Activated T-helper 1 cell treated with Interleukin-2 at 50 U/mL for 16 hours (primary cell): ENCODE measurements around the gene TPM1.
"Not testable (repeated sequence)": the region's sequence is repeated elsewhere in the genome, so short reads cannot be mapped to it uniquely, and the experiment has no call there.

Source experiments
- DNase-seq: peaks from one replicate; pipeline ENCODE4 v3.0.0-alpha.2; 2020; ENCODE audit warnings: low read depth

The TPM1 gene

DNA sequence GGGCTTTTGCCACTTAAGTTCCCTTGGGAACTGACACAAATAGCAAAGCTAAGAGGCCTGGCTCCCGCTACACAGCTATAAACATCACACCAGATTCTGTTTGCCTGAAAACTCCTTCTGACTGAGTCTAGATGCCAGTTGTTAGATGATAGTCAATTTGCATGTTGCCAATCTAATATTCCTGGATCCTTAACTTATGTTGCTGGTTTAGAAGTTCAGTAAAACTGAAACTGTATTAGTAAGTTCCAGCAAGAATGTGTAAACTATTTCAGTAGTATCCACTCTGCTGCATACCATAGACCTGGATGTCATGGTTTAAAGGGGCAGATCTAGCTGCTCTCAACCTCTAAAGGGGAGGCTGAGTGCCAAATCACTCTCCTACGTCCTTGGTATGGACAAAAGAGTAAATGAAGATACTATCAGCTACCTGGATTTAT is 52.0 kb downstream of the TPM1 start:
- no peak for DNase-seq

DNA sequence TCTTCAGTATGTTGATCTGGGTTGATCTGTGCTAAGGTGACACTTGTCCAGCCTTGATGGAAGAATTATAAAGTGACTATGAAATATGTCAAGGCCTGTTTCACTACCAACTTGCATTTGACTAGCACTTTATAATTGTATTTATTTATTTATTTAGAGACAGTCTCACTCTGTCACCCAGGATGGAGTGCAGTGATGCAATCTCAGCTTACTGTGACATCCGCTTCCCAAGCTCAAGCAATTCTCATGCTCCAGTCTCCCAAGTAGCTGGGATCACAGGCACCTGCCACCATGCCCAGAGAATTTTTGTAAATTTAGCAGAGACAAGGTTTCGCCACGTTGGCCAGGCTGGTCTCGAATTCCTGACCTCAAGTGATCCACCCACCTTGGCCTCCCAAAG is 53.6 kb downstream of the TPM1 start:
- no peak for DNase-seq

DNA sequence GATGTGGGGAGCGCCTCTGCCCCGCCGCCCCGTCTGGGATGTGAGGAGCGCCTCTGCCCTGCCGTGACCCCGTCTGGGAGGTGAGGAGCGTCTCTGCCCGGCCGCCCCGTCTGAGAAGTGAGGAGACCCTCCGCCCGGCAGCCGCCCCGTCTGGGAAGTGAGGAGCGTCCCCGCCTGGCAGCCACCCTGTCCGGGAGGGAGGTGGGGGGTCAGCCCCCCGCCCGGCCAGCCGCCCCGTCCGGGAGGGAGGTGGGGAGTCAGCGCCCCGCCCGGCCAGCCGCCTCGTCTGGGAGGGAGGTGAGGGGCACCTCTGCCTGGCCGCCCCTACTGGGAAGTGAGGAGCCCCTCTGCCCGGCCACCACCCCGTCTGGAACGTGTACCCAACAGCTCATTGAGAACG is 56.4 kb downstream of the TPM1 start:
- DNase-seq: not testable (repeated sequence)

DNA sequence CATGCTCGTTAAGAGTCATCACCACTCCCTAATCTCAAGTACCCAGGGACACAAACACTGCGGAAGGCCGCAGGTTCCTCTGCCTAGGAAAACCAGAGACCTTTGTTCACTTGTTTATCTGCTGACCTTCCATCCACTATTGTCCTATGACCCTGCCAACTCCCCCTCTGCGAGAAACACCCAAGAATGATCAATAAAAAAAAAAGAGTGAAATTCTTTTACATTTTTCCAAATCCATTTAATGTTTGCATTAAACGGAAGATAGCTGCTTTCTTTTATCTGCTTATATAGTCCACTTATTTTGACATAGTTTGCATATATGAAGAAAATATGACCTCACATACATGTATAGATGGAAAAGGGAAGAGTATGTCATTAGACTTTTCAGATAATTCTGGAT is 57.0 kb downstream of the TPM1 start:
- DNase-seq: not testable (repeated sequence)

DNA sequence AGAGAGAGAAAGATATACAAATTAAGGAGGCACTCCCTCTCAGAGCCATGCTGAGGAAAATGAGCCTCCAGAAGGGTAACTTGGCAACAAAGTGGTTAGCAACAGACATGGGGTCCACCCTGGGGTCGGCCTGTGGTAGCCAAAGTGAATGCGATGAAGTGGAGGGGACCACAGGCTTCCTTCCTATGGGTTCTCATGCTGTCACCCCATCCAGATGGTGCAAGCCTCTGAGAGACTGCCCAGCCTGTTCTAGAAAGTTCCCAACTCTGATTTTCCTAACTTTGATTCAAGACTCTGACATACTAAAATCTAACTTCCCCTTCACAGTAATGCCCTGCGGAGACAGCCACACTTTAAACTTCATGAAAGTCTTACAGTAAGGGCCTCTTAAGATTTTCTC is 60.9 kb downstream of the TPM1 start:
- no peak for DNase-seq

DNA sequence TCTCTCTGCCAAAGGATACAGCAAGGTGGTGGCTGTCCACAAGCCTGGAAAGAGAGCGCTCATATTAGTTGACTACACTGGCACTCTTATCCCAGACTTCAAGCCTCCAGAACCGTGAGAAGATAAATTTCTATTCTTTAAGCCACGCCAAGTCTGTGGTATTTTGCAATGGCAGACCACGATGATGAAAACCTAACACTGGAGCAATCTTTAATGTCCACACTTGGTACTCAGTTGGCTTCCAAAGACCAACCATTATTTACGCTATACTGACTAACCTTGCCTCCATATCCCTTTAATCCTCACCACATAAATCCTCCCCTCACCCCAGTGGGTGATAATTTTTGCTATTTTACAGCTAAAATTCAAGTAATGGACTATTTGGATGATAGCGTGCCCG is 62.2 kb downstream of the TPM1 start:
- DNase-seq: no peak

DNA sequence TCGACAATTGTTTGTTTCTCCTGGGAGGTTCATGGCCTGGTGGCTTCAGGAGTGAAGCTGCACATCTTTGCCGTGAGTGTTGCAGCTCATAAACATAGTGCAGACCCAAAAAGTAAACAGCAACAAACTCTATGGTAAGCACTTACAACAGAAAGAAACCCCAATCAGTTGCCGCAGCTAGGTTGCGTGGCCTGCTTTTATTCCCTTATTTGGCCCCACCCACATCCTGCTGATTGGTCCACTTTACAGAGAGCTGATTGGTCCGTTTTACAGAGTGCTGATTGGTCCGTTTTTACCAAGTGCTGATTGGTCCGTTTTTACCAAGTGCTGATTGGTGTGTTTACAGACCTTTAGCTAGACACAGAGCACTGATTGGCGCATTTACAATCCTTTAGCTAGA is 62.8 kb downstream of the TPM1 start:
- not testable (repeated sequence) for DNase-seq

DNA sequence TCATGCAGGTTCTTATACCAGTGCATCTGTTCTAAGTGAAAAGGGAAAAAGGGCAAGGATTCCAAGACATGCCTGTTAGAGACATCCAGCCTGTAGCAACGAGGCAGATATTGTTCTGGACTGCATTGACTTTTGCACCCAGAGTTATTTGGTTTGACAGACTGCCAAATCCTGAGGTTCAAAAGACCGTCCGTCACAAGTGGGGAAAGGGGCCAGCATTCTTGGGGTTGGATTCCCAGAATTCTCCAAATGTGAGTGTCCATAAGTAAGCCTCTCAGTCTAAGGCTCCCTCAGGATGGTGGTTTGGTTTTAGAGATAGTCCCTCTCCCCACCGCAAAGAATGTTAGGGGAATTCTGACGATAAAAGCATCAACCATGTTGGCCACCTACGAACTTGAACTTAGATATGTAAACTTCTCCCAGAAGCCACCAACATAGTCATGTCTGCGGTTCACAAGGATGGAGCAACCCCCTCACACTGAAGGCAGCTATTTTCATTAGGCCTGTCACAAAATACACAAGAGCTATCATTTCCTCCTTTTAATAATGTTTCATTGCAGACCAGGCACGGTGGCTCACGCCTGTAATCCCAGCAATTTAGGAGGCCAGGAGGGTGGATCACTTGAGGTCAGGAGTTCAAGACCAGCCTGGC is 65.5 kb downstream of the TPM1 start:
- DNase-seq: no peak

DNA sequence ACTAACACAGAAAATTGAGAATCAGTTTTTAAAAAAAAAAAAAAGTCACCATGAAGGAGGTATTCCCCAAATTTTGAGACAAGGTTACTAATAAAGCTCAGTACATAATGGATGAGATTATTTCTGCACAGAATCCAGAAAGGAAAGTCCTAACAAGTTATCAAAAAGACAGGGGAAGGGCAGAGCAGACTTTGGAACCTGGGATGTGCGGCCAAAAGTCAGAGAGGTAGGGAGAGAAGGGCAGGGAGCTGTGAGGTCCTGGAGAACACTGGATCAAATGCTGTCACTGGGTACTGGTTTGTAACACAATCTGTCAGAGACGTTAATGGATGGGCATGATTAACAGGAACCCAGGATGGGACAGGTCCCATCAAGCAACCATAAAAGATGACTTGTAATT is 67.0 kb downstream of the TPM1 start:
- no peak for DNase-seq

DNA sequence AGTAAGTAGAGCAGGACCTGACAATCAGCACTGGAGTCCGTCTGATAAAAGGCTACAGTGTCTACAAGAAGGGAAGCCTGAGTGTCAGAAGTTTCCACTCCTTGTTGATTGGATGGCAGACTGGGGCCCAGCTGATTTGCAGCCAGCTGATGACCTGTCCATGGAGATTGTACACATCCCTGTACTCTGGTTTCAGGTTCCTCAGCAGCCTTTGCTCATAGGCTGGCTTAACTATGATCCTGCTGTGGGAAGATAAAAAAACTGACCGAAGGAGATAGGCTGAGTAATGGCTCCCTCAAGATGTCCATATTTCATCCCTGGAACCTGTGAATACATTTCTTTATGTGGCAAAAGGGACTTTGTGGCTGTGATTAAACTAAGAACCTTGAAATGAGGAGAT is 67.4 kb downstream of the TPM1 start:
- DNase-seq: no peak

DNA sequence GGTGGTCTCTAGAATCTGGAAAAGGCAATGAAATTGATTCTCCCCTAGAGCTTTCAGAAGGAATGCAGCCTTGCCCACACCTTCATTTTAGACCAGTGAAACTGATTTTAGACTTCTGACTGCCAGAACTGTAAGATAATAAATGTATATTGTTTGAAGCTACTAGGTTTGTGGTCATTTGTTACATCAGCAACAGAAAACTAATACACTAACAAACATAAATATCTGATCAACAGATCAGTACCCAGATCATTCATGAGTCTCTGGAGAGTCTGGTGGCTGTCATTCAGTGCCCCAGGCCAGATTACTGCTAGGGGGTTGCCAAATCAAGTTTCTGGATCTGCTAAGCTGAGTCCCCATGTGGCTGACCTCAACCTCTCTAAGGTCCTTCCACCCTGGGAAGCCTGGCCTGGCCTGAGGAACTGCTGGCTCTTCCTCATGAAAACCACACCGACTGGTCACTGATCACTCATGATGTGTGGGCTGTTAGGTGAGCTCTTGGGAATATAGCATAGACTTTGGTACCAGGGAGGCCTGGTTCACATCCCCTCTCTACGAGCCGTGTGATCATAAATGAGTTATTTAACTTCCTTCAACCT is 68.0 kb downstream of the TPM1 start:
- no peak for DNase-seq

DNA sequence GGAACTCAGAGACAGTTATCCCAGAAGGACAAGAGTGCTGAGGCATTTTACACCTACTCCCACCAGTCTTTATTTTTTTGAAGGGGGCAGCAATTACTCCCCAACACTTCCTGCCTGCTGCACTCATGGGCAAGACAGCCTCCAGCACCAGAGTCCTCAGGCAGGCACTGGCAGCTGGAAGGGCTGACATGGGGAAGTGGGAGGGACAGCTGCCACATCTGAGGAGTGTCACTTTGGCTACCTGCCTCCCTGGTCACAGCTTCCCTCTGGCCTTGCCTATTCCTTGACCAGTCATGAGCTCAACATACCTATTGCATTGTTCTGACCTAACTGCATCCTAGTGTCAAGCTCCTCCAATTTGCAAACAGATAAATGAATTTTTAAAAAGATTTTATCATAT is 68.9 kb downstream of the TPM1 start:
- DNase-seq: no peak

DNA sequence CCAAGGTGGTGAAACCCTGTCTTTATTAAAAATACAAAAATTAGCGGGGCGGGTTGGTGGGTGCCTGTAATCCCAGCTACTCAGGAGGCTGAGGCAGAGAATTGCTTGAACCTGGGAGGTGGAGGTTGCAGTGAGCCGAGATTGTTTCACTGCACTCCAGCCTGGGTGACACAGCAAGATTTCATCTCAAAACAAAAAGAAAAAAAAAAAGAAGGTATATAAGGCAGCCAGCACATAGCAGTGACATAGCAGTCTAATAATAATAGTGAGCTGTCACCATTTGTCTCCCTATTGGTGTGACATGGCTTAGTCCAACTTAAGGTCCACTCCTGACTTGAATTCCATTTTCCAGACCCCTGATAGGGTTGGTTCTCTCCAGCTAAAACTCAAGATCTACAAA is 70.3 kb downstream of the TPM1 start:
- DNase-seq: no peak

DNA sequence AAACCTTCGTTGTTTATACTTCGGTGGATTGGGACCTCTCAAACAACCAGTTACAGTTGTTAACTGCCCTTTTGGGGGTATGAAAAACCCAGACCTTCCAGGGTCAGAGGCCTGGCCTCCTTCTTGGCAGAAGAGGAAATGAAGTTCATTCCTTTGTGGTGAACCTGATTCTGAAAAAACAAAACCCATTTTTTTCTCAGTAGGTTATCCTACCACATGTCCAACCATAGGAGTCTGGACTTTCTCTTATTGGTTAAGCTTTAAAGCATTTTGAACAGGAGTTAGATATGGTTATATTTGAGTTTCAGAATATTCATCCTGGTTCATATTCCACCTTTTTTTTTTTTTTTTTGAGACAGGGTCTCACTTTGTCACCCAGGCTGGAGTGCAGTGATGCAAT is 71.9 kb downstream of the TPM1 start:
- DNase-seq: no peak
